NOMO-1 treated with DMSO at 0.1 percent for 48 hours (cell line): Measurements from ENCODE around the gene USP6.
A peak's percentile ranks its signal among the peaks of the same experiment; 100 is the strongest.
"Not testable (repeated sequence)": the region's sequence is repeated elsewhere in the genome, so short reads cannot be mapped to it uniquely, and the experiment has no call there.

ENCODE experiments used
- DNase-seq: peaks from one replicate; lab custom pipeline; 2025; ENCODE audit not compliant: unreplicated experiment; lab: John Stamatoyannopoulos, UW

Gene USP6

GRCh38 chr17:5184288-5184687 is 68.5 kb downstream of the USP6 start:
- DNase-seq = no peak

GRCh38 chr17:5191541-5192417 is 75.9 kb downstream of the USP6 start, which contains the start of gene ZNF594:
Gene ZNF594 (minus strand): TSS chr17:5191868. CDS start chr17:5184256, 7,612 bp downstream.
- DNase-seq = peak; percentile 95

GRCh38 chr17:5194346-5194745 is 78.5 kb downstream of the USP6 start:
- no peak for DNase-seq

- no peak for DNase-seq
Observed at GRCh38 chr17:5198472-5198871, 82.6 kb downstream of the USP6 start.

GRCh38 chr17:5200360-5200759 is 84.5 kb downstream of the USP6 start:
- no peak for DNase-seq

GRCh38 chr17:5201011-5201410 is 85.2 kb downstream of the USP6 start:
- no peak for DNase-seq

- no peak for DNase-seq
Observed at GRCh38 chr17:5203178-5203907, 87.5 kb downstream of the USP6 start.

- no peak for DNase-seq
Observed at GRCh38 chr17:5203908-5204294, 88.1 kb downstream of the USP6 start.

- DNase-seq = no peak
Observed at GRCh38 chr17:5209396-5209795, 93.6 kb downstream of the USP6 start.

GRCh38 chr17:5210091-5210490 is 94.3 kb downstream of the USP6 start:
- no peak for DNase-seq

GRCh38 chr17:5210614-5211252 is 94.9 kb downstream of the USP6 start:
- DNase-seq = no peak

- peak; percentile 51 for DNase-seq
Observed at GRCh38 chr17:5211458-5211857, 95.6 kb downstream of the USP6 start.

- not testable (repeated sequence) for DNase-seq
Observed at GRCh38 chr17:5217562-5217961, 101.7 kb downstream of the USP6 start.

- DNase-seq = no peak
Observed at GRCh38 chr17:5219536-5219935, 103.7 kb downstream of the USP6 start.

GRCh38 chr17:5220074-5220473 is 104.2 kb downstream of the USP6 start:
- DNase-seq = no peak

- DNase-seq = not testable (repeated sequence)
Observed at GRCh38 chr17:5221912-5222311, 106.1 kb downstream of the USP6 start.
